ENCODE data around the gene CHCHD5.

Gene CHCHD5

DNA sequence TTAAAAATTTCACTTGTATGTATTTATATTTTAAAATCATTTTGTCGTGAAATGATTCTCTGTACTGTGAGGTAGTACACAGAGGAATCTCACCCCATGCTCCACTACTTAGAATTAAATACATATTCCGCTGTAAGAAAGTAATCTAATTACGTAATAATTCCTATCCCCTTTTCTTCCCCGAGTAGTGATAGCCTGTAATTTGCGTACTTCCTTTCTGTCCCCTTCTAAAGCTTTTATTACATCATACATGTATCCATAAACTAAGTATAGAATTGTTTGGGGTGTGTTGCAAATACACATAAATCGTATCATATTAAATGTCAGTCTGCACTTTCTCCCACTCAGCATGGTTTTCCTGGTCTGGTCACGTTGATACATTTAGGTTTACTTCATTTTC lies 12.4 kb upstream of the CHCHD5 start:
- Mint-ChIP-seq H3K27ac (no peak overlapping the region), H3K4me1 (no peaks in the 10 kb centered on the region), H3K36me3 (ENCODE audit: low read depth) (peaks cover 95% of the 10 kb centered on the region), H3K4me3 (no peak overlapping the region), H3K9me3 (no peaks in the 10 kb centered on the region), H3K27me3 (ENCODE audit: low read depth, poor library complexity) (no peaks in the 10 kb centered on the region)
- DNase-seq = no peak
- TF ChIP-seq, protein P1, sequence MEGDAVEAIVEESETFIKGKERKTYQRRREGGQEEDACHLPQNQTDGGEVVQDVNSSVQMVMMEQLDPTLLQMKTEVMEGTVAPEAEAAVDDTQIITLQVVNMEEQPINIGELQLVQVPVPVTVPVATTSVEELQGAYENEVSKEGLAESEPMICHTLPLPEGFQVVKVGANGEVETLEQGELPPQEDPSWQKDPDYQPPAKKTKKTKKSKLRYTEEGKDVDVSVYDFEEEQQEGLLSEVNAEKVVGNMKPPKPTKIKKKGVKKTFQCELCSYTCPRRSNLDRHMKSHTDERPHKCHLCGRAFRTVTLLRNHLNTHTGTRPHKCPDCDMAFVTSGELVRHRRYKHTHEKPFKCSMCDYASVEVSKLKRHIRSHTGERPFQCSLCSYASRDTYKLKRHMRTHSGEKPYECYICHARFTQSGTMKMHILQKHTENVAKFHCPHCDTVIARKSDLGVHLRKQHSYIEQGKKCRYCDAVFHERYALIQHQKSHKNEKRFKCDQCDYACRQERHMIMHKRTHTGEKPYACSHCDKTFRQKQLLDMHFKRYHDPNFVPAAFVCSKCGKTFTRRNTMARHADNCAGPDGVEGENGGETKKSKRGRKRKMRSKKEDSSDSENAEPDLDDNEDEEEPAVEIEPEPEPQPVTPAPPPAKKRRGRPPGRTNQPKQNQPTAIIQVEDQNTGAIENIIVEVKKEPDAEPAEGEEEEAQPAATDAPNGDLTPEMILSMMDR (IDR thresholded peaks at IDR 0.05) = no peak

DNA sequence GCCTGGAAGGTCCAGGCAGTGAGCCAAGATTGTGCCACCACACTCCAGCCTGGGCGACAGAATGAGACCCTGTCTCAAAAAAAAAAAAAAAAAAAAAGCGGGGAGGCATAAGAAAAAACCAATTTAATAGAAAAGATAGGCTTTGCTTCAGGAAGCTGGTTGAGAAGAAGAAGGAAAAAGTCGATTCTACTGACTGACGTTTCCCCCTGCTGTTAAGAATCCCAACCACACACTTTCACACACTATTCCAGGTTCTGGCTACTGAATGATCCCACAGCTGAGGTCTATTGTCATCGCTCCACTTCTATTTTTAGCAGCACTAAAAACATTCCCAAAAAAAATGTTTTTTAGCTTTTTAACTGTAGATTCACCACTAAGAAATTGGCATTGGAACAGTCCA lies 6.7 kb upstream of the CHCHD5 start:
- TF ChIP-seq, protein P1 (IDR thresholded peaks at IDR 0.05) = no peak
- no peak for DNase-seq
- no peaks in the 10 kb centered on the region for H3K9me3 Mint-ChIP-seq
- no peak overlapping the region for H3K4me3 Mint-ChIP-seq
- H3K4me1 Mint-ChIP-seq = no peaks in the 10 kb centered on the region
- H3K27me3 Mint-ChIP-seq (ENCODE audit: low read depth, poor library complexity) = peaks cover 6% of the 10 kb centered on the region
- peaks cover 42% of the 10 kb centered on the region for H3K36me3 Mint-ChIP-seq (ENCODE audit: low read depth)
- H3K27ac Mint-ChIP-seq = no peak overlapping the region

DNA sequence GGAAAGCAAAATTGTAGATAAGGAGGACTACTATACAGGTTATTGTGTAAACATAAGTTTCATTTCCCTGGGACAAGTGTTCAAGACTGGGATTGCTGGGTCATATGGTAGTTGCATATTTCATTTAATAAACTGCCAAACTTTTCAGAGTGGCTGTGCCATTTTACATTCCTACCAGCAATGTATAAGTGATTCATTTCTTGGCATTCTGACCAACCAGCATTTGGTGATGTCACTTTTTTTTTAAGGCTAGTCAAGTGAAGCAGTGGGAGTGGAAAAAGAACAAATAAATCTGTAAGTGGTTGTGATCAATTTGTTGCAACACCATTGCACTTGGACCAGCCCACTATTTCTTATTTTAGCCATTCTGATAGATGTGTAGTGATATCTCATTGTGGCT lies 5.2 kb upstream of the CHCHD5 start:
- TF ChIP-seq, protein P1 (IDR thresholded peaks at IDR 0.05) = no peak
- Mint-ChIP-seq H3K4me1 (peaks cover 8% of the 10 kb centered on the region), H3K4me3 (no peak overlapping the region), H3K36me3 (ENCODE audit: low read depth) (peaks cover 29% of the 10 kb centered on the region), H3K27ac (no peak overlapping the region), H3K9me3 (no peaks in the 10 kb centered on the region), H3K27me3 (ENCODE audit: low read depth, poor library complexity) (peaks cover 6% of the 10 kb centered on the region)
- DNase-seq = no peak

DNA sequence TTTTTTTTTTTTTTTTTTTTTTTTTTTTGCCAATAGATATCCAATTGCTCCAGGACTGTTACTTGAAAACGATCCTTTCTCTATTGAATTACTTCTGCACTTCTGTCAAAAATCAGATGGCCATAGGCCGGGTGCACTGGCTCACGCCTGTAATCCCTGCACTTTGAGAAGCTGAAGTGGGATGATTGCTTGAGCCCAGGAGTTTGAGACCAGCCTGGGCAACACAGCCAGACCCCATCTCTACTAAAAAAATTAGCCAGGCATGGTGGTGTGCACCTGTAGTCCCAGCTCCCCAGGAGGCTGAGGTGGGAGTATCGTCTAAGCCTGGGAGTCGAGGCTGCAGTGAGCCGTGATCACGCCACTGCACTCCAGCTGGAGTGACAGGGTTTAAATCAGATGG lies 4.3 kb upstream of the CHCHD5 start:
- H3K4me1 Mint-ChIP-seq = peaks cover 16% of the 10 kb centered on the region
- TF ChIP-seq, protein P1 (IDR thresholded peaks at IDR 0.05) = no peak
- H3K9me3 Mint-ChIP-seq = no peaks in the 10 kb centered on the region
- H3K4me3 Mint-ChIP-seq = no peak overlapping the region
- no peak overlapping the region for H3K27ac Mint-ChIP-seq
- peaks cover 6% of the 10 kb centered on the region for H3K27me3 Mint-ChIP-seq (ENCODE audit: low read depth, poor library complexity)
- peaks cover 20% of the 10 kb centered on the region for H3K36me3 Mint-ChIP-seq (ENCODE audit: low read depth)
- no peak for DNase-seq

DNA sequence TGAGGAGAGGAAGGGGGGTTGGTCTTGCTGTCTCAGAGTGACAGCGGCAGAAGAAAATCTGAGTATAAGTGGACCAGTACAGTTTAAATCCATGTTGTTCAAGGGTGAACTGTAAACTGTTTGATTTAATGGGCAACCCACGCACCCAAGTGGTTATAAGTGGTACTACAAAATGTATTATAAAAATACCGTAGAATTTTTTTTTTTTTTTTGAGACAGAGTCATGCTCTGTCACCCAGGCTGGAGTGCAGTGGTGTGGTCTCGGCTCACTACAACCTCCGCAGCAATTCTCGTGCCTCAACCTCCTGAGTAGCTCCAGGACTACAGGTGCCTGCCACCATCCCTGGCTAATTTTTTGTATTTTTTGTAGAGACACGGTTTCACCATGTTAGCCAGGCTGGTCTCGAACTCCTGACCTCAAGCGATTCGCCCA lies 2.1 kb upstream of the CHCHD5 start:
- peaks cover 29% of the 10 kb centered on the region for H3K4me1 Mint-ChIP-seq
- no peak overlapping the region for H3K27ac Mint-ChIP-seq
- peaks cover 13% of the 10 kb centered on the region for H3K36me3 Mint-ChIP-seq (ENCODE audit: low read depth)
- peaks cover 6% of the 10 kb centered on the region for H3K27me3 Mint-ChIP-seq (ENCODE audit: low read depth, poor library complexity)
- TF ChIP-seq, protein P1 (IDR thresholded peaks at IDR 0.05) = peak; percentile 62
- H3K9me3 Mint-ChIP-seq = no peaks in the 10 kb centered on the region
- DNase-seq = peak; percentile 21
- no peak overlapping the region for H3K4me3 Mint-ChIP-seq

DNA sequence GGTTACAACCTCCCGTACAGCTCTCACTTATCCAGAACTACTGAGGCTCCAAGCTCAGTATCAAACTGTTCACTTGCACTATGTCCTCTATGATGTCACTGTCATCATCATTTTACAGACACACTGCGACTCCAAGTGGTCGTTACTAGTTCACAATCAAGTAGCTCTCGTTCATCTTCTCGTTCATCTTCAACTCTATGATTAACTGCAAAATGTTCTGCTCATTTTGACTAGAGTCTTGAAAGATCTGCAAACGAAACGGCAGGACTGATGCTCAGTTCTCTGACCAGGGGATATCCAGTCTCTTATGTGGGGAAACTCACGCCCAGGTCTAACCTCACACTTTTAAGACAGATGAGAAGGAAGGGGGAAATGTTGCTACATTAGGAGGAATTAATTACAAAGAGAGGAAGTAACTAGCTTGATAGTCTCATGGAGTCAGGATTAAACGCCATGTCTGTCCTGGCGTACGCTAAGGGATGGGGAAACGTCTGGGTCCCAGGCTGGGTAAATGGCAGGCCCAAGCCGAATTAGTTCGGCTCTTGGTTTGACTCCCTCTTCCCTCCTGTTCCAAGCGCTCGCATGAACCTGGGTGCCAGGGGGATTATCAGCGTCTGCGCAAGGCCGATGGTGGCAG lies 794 bp upstream of the CHCHD5 start:
- H3K9me3 Mint-ChIP-seq = no peaks in the 10 kb centered on the region
- peaks cover 29% of the 10 kb centered on the region for H3K4me1 Mint-ChIP-seq
- peaks cover 6% of the 10 kb centered on the region for H3K27me3 Mint-ChIP-seq (ENCODE audit: low read depth, poor library complexity)
- H3K36me3 Mint-ChIP-seq (ENCODE audit: low read depth) = peaks cover 18% of the 10 kb centered on the region
- peak overlapping the region; percentile 91 for H3K4me3 Mint-ChIP-seq
- TF ChIP-seq, protein P1 (IDR thresholded peaks at IDR 0.05) = no peak
- DNase-seq = no peak
- peak overlapping the region; percentile 99 for H3K27ac Mint-ChIP-seq
